ENCODE data around the gene CPT2.

Gene CPT2

GRCh38 chr1:53196485-53197290 is at the start of gene CPT2:
CPT2 (plus strand) TSS chr1:53196824; CDS start chr1:53196944, 120 bp downstream.
- peak; percentile 96 for DNase-seq (ENCODE audit: low read depth)

GRCh38 chr1:53147174-53147573 is 49.5 kb upstream of the CPT2 start:
- peak; percentile 33 for DNase-seq (ENCODE audit: low read depth)

DNA sequence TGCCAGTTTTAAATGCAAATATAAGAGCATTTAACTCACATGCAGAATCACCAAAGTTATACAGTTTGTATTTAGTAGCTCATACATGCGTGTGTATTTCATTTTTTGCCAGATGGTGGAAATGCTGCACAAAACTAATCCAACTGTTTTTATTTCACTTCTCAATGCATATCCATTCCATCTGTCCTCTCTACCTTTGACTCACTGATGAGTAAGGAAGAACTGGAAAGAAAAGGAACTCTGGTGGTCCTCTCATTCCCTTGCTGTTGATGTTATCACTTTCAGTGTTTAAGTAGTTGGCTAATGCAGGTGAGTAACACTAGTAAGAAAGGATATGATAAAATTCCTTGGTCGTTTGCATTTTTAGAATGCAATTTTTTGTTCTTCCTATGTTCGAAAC is 48.5 kb upstream of the CPT2 start:
- DNase-seq (ENCODE audit: low read depth) = peak; percentile 68

DNA sequence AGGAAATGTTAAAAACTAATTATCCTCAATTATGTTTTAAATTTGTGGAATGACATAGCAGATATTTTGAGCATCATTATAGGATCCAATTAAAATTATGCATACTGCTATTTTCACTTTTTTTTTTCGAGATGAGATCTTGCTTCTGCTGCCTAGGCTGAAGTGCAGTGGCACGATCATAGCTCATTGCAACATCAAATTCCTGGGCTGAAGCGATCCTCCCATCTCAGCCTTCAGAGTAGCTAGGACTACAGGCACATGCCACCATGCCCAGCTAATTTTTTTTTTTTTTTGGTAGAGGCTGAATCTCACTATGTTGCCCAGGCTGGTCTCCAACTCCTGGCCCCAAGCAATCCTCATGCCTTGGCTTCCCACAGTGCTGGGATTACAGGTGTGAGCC is 42.9 kb upstream of the CPT2 start:
- peak; percentile 69 for DNase-seq (ENCODE audit: low read depth)

GRCh38 chr1:53154859-53155438 is 41.7 kb upstream of the CPT2 start:
- no peak for DNase-seq (ENCODE audit: low read depth)

DNA sequence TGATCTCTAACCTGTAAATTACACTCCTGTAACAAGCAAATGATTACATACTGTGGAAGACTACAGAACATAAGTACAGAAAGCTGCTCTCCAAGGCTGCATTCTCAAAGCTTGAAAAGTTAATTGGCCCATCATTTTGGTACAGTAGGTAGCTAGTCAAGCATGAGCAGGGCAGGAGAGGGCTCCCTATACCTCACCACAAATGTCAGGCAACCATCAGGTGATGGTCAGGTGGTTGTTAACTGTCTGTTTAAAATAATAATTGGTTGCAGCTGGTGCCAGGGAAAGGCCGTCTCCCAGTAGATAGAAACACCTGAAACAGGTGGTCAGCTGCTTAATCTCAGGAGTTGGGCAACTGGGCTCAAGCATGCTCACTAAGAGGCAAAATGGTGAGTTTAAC is 41.1 kb upstream of the CPT2 start:
- DNase-seq (ENCODE audit: low read depth) = no peak

DNA sequence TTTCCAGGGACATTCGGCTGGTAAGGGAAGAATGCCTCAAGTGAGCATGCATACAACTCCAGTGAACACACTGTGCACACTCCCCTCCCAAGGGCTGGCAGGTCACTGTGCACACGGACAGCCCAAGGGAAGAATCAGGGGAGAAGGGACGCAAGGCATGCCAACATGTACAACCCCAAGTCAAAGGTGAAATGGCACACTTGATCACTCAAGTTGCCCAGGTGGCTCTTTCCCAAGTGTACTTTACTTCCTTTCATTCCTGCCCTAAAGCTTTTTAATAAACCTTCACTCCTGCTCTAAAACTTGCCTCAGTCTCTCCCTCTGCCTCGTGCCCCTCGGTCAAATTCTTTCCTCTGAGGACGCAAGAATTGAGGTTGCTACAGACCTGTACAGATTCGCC is 40.7 kb upstream of the CPT2 start:
- no peak for DNase-seq (ENCODE audit: low read depth)

DNA sequence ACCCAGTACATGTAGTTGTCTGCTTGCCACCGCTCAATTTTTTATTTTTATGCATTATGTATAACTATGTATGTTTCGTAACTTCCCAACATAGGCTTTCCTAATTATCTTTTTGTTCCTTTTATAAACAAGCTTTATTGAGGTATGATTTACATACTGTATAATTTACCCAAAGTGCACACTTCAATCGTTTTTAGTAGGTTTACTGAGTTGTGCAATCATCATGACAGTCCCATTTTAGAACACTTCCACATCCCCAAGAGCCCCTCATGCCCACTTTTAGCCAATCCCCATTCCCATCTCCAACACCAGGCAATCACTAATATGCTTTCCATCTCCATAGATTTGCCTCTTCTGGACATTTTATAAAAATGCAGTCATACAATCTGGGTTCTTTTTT is 39.8 kb upstream of the CPT2 start:
- DNase-seq (ENCODE audit: low read depth) = no peak

DNA sequence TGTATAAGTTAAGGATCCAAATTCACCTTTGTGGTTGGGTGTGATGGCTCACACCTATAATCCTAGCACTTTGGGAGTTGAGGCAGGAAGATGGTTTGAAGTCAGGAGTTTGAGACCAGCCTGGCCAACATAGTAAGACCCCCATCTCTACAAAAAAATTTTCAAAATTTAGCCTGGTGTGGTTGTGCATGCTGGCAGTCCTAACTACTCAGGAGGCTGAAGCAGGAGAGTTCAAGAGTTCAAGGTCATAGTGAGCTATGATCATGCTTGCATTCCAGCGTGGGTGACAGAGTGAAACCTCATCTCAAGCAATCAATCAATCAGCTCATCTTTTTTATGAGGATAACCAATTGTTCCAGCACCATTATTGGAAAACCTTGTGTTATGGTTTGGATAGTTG is 37.7 kb upstream of the CPT2 start:
- DNase-seq (ENCODE audit: low read depth) = no peak

DNA sequence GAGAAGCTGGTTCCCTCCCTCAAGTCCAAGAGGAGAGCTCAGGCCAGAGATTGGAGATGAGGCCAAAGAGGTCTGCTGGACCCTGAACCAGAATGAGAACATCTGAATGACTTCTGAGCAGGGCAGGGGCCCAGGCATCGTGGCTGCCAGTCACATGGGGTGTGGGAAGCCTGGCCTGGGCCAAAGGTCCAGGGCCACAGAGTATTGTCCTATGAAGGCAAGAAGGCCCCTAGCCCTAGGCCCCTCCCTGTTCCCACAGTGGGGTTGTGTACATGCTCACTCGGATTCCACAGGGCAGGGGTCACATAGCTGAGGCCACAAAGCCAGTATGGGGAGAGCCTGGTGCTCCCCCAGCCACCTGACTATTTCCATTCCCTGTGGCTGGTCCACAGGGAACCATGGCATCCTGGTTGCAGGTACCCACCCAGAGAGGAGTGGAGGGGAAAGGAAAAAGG is 35.7 kb upstream of the CPT2 start:
- no peak for DNase-seq (ENCODE audit: low read depth)

- peak; percentile 21 for DNase-seq (ENCODE audit: low read depth)
These were observed 34.0 kb upstream of the CPT2 start for GRCh38 chr1:53162621-53163020.

DNA sequence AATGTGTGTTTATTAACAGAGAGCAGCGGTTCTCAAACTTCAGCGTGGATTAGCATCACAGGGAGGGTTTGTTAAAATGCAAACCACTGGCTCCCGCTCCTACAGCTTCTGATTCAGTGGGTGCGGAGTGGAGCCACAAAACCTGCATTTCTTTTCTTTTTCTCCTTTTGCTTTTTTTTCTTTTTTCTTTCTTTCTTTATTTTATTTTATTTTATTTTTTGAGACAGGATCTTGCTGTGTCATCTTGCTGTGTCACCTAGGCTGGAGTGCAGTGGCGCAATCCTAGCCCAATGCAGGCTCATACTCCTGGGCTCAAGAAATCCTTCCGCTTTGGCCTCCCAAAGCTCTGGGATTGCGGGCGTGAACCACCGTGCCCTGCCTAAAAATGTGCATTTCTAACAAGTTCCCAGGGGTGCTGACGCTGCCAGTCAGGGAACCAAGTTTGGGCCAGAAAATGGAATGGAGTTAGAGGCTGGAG is 33.3 kb upstream of the CPT2 start:
- no peak for DNase-seq (ENCODE audit: low read depth)

- no peak for DNase-seq (ENCODE audit: low read depth)
These were observed 31.1 kb upstream of the CPT2 start for GRCh38 chr1:53165408-53165961.

GRCh38 chr1:53166366-53166765 is 30.3 kb upstream of the CPT2 start:
- no peak for DNase-seq (ENCODE audit: low read depth)

- no peak for DNase-seq (ENCODE audit: low read depth)
These were observed 29.7 kb upstream of the CPT2 start for GRCh38 chr1:53166912-53167311.

DNA sequence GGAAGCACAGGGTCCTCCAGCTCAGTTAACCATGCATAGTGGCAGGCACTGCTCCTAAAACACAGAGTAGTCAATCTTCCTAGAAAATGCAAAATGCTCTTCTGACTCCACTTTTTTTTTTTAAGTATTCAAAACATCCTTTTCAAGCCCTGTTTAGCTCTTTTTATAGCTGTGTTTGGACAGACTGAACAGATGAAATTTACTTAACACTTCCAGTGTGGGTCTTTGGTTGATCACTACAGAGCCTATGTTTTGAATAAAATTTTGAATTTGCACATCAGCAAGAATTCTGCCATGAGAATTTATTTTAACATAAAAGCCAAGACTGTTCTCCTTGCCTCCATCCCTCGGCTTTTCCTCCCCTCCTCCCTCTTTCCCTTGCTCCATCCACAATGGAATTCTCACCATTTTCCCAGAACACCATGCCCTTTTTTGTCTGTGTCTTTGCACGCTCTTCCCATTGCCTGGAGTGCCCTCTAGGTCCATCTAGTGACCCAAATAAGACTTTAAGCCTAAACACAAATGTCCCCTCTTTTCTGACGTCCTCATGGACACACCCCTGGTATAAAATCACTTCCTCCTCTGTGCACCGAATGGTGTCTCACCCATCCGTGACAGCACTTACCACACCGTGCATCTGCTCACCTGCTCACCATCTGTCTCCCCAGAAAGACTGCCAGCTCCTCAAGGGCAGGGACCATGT is 24.0 kb upstream of the CPT2 start:
- DNase-seq (ENCODE audit: low read depth) = peak; percentile 96

- DNase-seq (ENCODE audit: low read depth) = peak; percentile 83
These were observed 21.4 kb upstream of the CPT2 start for GRCh38 chr1:53174971-53175913.

- peak; percentile 50 for DNase-seq (ENCODE audit: low read depth)
These were observed 20.0 kb upstream of the CPT2 start for GRCh38 chr1:53176452-53177208.

DNA sequence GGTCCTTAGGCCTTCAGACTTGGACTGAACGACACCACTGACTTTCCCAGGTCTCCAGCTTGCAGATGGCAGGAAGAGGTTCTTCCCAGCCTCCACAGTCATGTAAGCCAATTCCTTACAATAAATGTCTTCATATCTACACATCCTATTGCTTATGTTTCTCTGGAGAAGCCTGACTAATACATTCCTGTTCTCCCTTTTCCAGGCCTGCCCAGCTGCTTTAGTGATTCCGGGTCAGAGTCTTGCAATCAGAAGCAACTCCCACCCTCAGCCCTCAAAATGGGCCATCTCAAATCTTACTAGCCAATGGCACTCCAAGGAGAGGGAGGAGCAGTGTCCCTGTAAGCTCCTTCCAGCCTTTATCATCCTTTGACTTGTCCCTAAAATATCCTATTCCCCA is 16.4 kb upstream of the CPT2 start:
- peak; percentile 85 for DNase-seq (ENCODE audit: low read depth)

GRCh38 chr1:53180951-53181350 is 15.7 kb upstream of the CPT2 start:
- no peak for DNase-seq (ENCODE audit: low read depth)

- DNase-seq (ENCODE audit: low read depth) = peak; percentile 77
These were observed 14.5 kb upstream of the CPT2 start for GRCh38 chr1:53182111-53182593.
